SIG-M5 (cell line): ENCODE measurements around the gene COPS6.

ENCODE experiments used
- DNase-seq: peaks from one replicate; lab custom pipeline; 2025; lab: John Stamatoyannopoulos, UW

COPS6 gene

GRCh38 chr7:100080907-100081534, 7.7 kb upstream of the COPS6 start:
- no peak for DNase-seq

- peak; percentile 84 for DNase-seq
Measured at GRCh38 chr7:100081535-100082102, 7.2 kb upstream of the COPS6 start, which contains the start of gene ZNF3. TSS of gene ZNF3 (minus strand) at chr7:100081723. CDS start at chr7:100077357, 4,366 bp downstream.

GRCh38 chr7:100082978-100083377, 5.8 kb upstream of the COPS6 start:
- DNase-seq = no peak

GRCh38 chr7:100085515-100085914, 3.3 kb upstream of the COPS6 start:
- DNase-seq = no peak

DNA sequence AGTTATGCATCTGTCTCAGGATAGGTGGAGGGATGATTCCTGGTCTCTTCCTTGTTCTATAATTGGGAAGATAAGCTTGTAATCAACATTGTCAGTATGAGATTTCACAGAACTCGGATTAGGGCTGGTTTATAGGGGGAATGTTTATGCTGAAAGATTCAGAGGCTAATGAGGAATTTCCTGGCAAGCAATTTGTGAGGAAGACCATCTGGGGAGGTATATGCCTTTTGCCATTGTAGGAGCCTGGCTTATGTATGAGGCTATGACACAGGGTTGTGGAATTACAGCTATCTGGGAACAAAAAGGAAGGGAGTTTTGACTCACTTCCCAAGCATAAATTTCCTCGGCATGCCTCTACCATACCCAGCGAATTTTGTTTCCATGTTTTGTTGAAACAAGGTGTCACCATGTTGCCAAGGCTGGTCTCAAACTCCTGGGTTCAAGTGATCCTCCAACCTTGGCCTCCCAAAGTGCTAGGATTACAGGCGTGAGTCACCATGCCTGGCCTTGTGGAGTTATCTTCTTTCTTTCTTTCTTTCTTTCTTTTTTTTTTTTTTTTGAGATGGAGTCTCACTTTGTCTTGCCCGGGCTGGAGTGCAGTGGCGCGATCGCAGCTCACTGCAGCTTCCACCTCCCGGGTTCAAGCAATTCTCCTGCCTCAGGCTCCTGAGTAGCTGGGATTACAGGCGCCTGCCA, 1.6 kb upstream of the COPS6 start:
- DNase-seq = no peak

DNA sequence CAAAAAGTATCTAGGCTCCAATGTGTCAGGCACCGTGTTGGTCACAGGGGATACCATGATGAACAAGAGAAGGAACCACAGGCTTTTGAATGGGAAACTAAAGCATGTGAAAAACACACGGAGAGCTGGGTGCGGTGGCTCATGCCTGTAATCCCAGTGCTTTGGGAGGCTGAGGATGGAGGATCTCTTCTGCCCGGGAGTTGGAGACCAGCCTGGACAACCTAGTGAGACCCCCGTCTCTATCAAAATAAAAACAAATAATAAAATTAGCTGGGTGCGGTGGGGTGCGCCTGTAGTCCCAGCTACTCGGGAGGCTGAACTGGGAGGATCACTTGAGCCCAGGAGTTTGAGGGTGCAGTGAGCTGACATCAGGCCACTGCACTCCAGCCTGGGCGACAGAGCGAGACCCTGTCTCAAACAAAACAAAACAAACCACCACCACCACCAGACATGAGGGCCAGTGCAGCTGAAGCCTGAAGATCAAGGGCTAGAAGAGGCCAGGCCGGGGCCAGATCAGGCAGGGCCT, 611 bp upstream of the COPS6 start:
- DNase-seq = no peak

DNA sequence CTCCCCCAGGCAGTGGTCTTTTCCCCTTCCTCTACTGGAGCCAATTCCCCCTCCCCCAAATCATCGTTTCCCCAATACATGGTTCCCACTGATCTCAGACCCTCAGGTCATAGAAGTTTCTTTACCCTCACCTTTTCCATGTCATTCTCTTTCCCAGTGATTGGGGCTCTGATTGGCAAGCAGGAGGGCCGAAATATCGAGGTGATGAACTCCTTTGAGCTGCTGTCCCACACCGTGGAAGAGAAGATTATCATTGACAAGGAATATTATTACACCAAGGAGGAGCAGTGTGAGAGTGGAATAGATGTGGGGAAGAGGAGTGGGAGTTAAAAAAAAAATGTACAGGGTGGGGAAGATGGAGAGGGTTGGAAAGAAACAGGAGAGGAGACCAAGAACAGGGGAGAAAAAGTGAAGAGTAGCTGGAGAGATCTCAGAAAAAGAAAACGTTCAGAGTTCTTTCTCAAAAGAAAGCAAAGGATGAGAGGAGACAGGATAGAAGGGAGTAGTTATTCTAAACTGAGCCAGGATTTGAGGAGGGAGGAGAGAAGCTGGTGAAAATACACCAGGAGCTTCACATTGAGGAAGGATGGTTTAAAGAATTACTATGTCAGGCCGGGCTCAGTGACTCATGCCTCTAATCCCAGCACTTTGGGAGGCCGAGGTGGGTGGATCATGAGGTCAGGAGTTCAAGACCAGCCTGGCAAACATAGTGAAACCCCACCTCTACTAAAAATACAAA, 858 bp downstream of the COPS6 start:
- DNase-seq = no peak

DNA sequence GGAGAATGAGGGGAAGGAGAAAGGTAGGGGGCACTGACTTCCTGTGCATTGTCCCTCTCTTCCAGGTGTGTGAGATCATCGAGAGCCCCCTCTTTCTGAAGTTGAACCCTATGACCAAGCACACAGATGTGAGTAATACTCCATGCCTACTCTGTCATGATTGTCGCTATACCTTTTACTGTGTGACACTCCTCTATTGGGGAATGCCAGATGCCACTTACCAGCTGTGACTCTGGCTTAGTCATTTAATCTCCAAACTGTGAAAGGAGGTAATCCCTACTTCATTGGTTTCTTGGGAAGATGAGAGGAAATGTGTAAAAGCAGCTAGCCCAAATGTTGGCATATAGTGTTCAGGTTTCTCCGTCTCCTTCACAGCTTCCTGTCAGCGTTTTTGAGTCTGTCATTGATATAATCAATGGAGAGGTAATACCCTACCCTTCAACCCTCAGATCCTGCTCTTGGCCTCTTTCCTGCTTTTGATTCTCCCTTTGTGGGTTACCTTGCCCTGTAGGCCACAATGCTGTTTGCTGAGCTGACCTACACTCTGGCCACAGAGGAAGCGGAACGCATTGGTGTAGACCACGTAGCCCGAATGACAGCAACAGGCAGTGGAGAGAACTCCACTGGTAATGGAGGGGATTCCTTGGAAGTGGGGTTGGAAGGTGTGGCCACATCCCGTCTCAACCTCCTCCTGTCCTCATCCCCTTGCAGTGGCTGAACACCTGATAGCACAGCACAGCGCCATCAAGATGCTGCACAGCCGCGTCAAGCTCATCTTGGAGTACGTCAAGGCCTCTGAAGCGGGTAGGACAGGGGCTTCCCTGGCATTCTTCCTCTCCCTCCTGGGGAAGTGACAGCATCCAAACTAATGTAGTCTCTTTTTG, 2.0 kb downstream of the COPS6 start:
- no peak for DNase-seq

GRCh38 chr7:100091411-100092181, 2.8 kb downstream of the COPS6 start:
- no peak for DNase-seq

GRCh38 chr7:100093054-100093453, 4.3 kb downstream of the COPS6 start:
- no peak for DNase-seq

DNA sequence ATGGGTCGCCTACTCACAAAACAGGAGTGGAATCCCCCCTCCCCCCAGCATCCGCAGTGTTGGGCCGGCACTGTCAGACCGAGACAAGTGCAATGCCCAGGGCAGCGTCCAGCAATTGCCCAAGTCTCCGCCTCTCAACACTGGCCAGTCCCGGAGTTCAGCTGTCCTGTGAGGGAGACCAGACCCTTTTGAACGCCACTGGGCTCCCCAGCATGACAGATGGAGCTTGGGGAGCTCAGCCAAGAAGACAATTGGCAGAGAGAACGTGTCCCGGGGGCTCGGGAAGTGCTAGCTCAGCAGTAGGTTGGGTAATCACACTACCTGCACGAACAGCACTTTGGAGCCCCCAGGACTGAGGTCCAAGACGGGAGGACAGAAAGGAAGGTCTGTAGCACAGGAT, 4.7 kb downstream of the COPS6 start:
- no peak for DNase-seq

- DNase-seq = no peak
Measured at GRCh38 chr7:100093925-100094486, 5.2 kb downstream of the COPS6 start.

- no peak for DNase-seq
Measured at GRCh38 chr7:100095289-100095688, 6.5 kb downstream of the COPS6 start.

DNA sequence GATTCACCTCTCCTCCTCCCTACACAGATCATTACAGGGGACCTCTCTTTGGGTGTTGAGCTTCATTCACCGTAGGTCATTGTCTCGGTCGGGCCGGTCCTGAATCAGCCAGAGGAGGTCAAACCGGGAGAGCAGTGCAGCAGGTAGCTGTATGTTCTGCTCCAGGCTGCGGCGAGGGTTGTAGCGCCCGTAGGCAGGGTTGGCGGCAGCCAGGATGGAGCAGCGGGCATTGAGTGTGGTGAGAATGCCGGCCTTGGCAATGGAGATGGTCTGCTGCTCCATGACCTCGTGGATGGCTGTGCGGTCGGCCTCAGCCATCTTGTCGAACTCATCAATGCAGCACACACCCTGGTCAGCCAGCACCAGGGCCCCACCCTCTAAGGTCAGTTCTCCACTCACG, 6.9 kb downstream of the COPS6 start:
- no peak for DNase-seq

GRCh38 chr7:100098913-100099312, 10.1 kb downstream of the COPS6 start:
- DNase-seq = no peak

- no peak for DNase-seq
Measured at GRCh38 chr7:100099452-100099851, 10.7 kb downstream of the COPS6 start.

DNA sequence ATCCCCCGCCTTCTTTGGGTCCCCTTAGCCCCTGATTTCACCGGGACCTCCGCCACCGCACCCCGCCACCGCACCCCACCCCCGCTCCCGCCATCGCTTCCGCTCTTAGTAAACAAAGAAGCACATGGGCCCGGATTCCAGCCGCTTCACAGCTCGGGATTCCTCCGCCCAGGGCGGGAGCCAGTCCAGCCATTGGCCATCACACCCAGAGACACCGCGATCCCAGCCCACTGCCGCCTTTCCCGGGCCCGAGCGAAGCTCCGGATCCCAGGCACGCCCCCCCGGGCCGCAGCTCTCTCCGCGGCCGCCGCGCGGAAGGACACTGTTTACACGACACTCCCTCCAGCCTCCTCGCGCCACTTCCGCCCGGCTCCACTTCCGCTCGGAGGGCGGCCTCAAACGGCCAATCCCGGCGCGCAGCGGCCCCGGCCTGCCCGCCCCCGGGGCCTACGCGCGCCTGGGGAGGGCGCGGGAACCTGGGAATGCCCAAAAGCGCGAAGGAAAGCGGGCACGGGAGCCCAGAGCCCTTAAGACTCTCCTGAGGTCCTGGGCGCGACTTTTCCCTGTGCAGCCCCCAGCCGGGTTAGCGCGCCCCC, 11.7 kb downstream of the COPS6 start:
- no peak for DNase-seq

DNA sequence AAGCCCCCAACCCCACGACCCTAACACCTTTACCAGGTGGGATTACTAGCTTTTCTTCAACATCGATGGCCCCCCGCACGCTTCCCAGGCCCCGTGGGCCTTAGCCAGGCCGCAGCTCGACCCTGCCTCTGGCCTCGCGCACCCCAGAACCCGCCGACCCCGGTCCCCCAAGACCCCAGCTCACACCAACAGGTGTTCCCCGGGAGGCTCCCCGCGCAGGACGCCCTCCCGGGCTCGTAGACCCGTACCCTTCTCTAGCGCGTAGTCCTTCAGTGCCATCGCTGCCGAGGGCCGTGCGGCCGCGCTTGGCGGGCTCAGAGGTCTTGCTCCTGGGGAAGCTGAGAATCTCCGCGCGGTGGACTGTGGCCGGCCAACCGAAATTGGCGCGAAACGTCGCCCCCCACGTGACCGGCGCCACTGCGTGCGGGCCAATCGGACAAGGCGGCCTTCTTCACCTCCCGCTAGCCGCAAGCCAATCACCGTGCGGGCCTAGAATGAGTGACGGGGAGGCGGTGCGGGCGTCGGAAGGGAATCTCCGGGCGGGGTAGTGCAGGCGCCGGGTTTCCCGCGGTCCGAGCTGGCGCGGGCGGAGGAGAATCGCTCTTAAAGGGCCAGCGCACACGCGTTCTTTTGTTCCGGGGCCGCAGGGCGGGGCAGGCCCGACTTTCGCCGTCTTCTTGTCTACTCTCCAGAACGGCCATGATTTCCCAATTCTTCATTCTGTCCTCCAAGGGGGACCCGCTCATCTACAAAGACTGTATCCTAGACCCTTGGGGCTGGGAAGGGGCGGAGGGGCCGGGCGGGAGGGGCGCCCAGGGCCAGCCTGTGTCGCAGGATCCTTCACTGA, 12.5 kb downstream of the COPS6 start, which contains the start of the genes AP4M1 and MCM7:
Gene AP4M1 (plus strand): TSS at position 628 of the 847 bp plus-strand sequence. CDS start 72 bp downstream, at position 700.
Gene MCM7 (minus strand): TSS at position 382 of the 847 bp plus-strand sequence. CDS start 103 bp downstream, at position 279.
- peak; percentile 83 for DNase-seq
